Non-pigmented ciliary epithelial cell (primary cell): ENCODE measurements around the gene ARL8A.

Experiments used
- DNase-seq: peaks from one replicate; pipeline ENCODE4 v3.0.0-alpha.2; 2010; ENCODE audit warnings: low read depth

ARL8A gene

GRCh38 chr1:202135221-202135721 lies 9.3 kb downstream of the ARL8A start:
- DNase-seq: no peak

DNA sequence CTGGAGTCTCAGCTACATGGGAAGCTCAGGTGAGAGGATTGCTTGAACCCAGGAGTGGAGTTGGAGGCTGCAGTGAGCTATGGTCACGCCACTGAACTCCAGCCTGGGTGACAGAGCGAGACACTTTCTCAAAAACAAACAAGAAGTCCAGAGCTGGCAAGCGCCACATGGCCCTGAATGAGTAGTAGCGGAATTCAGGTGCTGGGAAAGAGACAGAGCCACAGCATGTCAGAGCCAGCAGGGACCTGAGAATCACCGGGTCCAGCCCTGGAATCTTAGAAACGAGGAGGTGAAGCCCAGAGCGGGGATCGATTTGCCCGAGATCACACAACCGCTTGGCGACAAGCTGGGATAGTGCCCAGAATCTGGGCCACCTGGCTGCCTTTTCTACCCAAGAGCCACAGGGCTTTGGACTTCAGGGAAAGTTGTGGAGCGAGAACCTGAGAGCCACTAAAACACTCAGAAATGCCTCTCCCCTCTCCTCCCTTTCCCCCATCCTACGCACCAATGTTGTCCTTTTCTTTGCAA lies 9.8 kb downstream of the ARL8A start:
- no peak for DNase-seq

DNA sequence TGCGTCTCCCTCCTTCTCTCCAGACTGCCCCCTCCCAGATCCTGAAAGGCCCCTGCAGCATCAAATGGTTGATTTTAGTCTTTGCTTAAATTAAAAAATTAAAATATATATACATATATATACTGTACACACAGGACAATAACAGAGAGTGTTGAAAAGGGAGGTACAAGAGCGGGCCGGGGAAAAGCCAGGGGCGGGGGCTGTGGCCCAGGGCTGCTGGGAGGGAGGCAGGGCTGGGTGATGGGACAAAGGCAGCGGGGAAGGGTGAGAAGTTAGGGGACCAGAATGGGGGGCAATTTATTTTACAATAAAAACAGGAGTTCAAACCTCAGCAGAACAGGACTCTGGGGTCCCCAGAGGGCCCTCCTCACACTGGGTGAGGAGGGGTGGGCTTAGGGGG lies 10.5 kb downstream of the ARL8A start:
- DNase-seq: no peak

DNA sequence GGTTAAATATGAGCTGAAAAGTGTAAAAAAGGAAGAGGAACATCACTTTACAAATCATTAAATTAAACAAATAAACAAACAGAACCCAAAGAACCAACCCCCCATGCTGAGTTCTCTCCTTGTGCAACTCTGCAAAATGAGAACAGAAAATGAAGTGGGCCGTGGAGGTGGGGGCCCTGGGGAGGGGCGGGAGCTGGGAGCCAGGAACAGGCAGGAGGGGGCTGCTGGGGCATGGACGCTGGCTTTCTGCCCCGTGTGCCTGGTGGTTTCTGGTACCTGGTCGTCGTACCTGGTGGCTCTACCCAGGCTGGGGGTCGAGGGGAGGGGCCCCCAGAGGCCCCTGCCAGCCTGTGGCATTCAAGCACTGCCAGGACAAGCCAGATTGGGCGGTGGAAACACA lies 11.0 kb downstream of the ARL8A start:
- DNase-seq: no peak

- no peak for DNase-seq
These were observed 11.5 kb downstream of the ARL8A start for GRCh38 chr1:202133001-202133400.

- no peak for DNase-seq
These were observed 12.3 kb downstream of the ARL8A start for GRCh38 chr1:202131956-202132821.

DNA sequence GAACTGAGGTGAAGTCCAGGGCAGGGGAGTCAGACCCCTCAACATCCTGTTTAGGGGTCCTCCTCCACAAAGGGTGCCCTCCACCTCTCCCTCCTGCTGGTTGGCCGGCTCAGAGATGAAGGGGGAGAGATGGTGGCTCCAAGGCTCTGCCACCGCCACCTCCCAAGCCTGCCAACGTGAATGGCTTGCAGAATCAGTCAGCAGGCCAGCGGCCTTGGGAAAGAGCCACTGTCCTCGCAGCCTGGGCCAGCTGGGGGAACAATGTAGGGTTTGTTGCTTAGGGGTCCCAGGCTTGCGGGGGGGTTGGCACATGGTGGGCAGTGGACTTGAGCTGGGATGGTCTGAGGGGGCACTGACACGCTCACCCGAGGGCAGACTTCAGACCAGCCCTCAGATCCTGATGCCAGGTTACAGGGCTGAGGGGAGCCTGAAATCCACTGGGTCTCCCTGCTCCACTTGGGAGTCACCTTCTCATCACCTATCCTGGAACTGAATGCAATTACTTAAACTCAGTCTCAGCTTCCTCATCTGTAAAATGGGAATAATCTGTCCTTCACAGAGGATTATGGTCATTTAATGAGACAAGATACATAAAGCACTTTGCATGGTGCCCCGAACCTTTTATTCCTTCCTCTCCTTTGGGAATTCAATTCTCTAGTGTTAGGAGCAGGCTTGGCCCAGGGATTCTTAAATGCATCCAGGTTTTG lies 13.6 kb downstream of the ARL8A start:
- no peak for DNase-seq

DNA sequence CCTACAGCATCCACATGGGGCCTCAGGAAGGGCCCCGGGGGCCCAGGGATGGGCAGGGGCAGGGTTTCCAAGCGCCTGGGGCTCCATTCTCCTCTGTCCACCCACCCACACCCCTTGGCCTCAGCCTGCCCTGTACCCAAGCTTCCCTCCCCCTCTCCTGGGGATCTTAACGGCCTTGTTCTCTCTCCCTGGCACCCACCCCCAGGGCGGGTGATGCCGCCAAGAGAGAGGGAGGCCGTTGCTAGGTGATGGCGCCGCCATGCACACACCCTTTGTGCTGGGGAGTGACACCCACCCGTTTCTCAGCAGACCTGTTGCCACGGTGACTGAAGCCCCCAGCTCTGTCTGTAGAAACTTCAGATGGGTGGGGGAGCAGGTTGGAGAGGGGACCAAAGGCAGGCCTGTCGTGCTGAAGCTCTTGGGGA lies 14.2 kb downstream of the ARL8A start:
- no peak for DNase-seq

- no peak for DNase-seq
These were observed 14.9 kb downstream of the ARL8A start for GRCh38 chr1:202129453-202130296.

GRCh38 chr1:202127836-202128622 lies 16.5 kb downstream of the ARL8A start:
- DNase-seq: no peak

- DNase-seq: no peak
These were observed 17.5 kb downstream of the ARL8A start for GRCh38 chr1:202127061-202127460.

DNA sequence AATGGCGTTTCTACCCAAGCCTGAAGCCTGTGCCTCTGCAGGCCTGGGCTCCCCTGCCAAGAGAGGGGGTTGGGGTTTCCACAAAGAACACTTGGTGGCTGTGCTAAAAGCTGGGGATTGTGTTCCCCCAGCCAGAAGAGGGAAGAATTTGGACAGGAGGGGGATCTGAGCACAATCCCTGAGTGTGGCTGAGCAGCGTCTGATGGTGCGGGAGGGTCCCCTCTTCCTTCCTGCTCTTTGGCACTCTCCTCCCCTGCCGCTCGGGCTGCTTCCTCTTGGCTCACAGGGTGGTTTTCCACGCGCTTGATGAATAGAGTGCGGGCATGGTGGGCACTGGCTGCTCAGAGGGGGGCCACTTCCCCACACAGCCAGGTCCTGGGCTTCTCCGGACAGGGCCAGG lies 18.1 kb downstream of the ARL8A start:
- DNase-seq: no peak

DNA sequence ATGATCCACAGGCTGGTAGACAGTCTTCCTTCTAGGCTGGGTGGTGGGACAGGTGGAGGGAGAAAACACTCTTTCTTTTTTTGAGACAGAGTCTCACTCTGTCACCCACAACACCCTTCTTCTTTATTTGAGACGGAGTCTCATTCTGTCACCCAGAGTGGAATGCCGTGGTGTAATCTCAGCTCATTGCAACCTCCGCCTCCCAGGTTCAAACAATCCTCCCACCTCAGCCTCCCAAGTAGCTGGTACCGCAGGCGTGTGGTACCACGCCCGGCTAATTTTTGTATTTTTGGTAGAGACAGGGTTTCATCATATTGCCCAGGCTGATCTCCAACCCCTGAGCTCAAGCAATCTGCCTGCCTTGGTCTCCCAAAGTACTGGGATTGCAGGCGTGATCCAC lies 18.9 kb downstream of the ARL8A start:
- DNase-seq: no peak

DNA sequence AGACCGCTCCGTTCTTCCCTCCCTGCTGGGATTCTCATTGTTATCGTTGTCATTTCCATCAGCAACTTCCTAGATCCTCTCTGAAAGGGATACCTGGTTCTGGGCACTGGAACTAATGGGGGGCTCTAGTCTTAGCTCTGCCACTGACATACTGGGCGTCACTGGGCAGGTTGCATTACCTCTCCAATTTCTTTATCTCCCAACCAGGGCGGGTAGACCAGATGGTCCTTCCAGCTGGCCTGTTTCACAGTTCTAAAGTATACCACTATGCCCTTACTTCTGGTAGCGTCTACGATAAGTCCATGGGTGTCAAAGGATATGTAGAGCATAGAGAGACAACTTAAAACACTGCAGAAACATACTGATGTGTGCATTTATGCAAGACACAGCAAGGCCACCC lies 20.4 kb downstream of the ARL8A start:
- DNase-seq: no peak

GRCh38 chr1:202123336-202123813 lies 21.2 kb downstream of the ARL8A start:
- DNase-seq: no peak

GRCh38 chr1:202122639-202123335 lies 21.8 kb downstream of the ARL8A start, which contains the start of gene GPR37L1:
Gene GPR37L1, plus strand, starts transcription at chr1:202122917. Its CDS starts 47 bp downstream, at chr1:202122964.
- no peak for DNase-seq

DNA sequence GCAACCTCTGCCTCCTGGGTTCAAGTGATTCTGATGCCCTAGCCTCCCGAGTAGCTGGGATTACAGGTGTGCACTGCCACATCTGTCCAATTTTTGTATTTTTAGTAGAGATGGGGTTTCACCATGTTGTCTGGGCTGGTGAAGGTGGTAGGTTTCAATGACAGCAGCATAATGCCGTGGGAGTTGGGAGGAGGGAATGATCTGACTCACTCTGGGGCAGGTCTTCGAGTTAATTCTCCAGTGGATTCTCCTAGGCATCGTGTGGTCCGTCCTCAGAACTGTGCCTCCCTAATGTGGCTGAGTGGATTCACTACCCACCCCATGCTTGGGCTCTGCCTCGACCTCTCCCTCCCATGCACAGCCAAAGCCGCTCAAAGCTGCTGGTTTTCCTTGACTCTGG lies 23.5 kb downstream of the ARL8A start:
- DNase-seq: no peak

GRCh38 chr1:202117898-202118371 lies 26.6 kb downstream of the ARL8A start:
- no peak for DNase-seq

DNA sequence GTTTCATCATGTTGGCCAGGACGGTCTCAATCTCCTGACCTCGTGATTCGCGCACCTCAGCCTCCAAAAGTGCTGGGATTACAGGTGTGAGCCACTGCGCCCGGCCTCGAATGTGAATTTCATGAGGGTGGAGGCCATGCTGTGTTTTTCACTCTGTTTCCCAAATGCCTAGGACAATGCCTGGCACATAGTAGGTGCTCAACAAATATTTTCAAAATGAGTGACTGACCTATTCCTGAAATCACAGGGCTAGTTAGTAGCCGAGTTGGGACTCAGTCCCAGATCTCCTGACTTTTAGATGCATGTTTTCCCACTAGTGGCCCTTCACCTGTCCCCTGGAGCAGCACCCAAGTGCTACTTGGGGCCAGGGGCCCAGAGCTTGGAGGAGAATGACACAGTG lies 28.2 kb downstream of the ARL8A start:
- DNase-seq: no peak

- no peak for DNase-seq
These were observed 30.7 kb downstream of the ARL8A start for GRCh38 chr1:202113690-202114300.
